OCI-M2 (cell line): ENCODE data around the gene NIP7.
"Not testable (repeated sequence)": the region's sequence is repeated elsewhere in the genome, so short reads cannot be mapped to it uniquely, and the experiment has no call there.

ENCODE experiments used
- DNase-seq: peaks from one replicate; lab custom pipeline; 2025; ENCODE audit not compliant: unreplicated experiment; lab: John Stamatoyannopoulos, UW

NIP7 gene

GRCh38 chr16:69340095-69340644, 598 bp downstream of the NIP7 start:
- DNase-seq = no peak

- DNase-seq = no peak
These were observed 4.6 kb downstream of the NIP7 start for GRCh38 chr16:69344171-69344570.

GRCh38 chr16:69345923-69346322, 6.4 kb downstream of the NIP7 start:
- no peak for DNase-seq

GRCh38 chr16:69346683-69347082, 7.1 kb downstream of the NIP7 start:
- DNase-seq = no peak

GRCh38 chr16:69348222-69348621, 8.7 kb downstream of the NIP7 start:
- no peak for DNase-seq

GRCh38 chr16:69349536-69349935, 10.0 kb downstream of the NIP7 start:
- no peak for DNase-seq

- no peak for DNase-seq
These were observed 11.1 kb downstream of the NIP7 start for GRCh38 chr16:69350536-69351133.

GRCh38 chr16:69351309-69352027, 11.9 kb downstream of the NIP7 start, which contains the start of gene TMED6:
Gene TMED6, minus strand, starts transcription at chr16:69351786. Its CDS starts 33 bp downstream, at chr16:69351753.
- no peak for DNase-seq

- DNase-seq = not testable (repeated sequence)
These were observed 20.5 kb downstream of the NIP7 start for GRCh38 chr16:69360070-69360469.

- no peak for DNase-seq
These were observed 23.7 kb downstream of the NIP7 start for GRCh38 chr16:69363281-69363717.

- no peak for DNase-seq
These were observed 24.5 kb downstream of the NIP7 start for GRCh38 chr16:69364088-69364487.

- DNase-seq = no peak
These were observed 26.3 kb downstream of the NIP7 start for GRCh38 chr16:69365901-69366300.

- DNase-seq = no peak
These were observed 26.9 kb downstream of the NIP7 start for GRCh38 chr16:69366431-69366830.

- DNase-seq = no peak
These were observed 28.4 kb downstream of the NIP7 start for GRCh38 chr16:69367980-69368379.

- DNase-seq = no peak
These were observed 29.3 kb downstream of the NIP7 start for GRCh38 chr16:69368866-69369265.

- no peak for DNase-seq
These were observed 32.0 kb downstream of the NIP7 start for GRCh38 chr16:69371564-69371963.

- no peak for DNase-seq
These were observed 33.4 kb downstream of the NIP7 start for GRCh38 chr16:69373019-69373418.

- no peak for DNase-seq
These were observed 37.0 kb downstream of the NIP7 start for GRCh38 chr16:69376393-69377059.

GRCh38 chr16:69378036-69378435, 38.5 kb downstream of the NIP7 start:
- no peak for DNase-seq

GRCh38 chr16:69378760-69379159, 39.2 kb downstream of the NIP7 start:
- no peak for DNase-seq

GRCh38 chr16:69381231-69381630, 41.7 kb downstream of the NIP7 start:
- DNase-seq = no peak

- no peak for DNase-seq
These were observed 42.8 kb downstream of the NIP7 start for GRCh38 chr16:69382421-69382820.
